ENCODE measurements around the gene KCNJ15.
"Not testable (repeated sequence)": the region's sequence is repeated elsewhere in the genome, so short reads cannot be mapped to it uniquely, and the experiment has no call there.

Gene KCNJ15

GRCh38 chr21:38256599-38257302 lies at the start of gene KCNJ15:
TSS of gene KCNJ15 (plus strand) at chr21:38256991. CDS start at chr21:38299262, 42,271 bp downstream.
- Mint-ChIP-seq H3K27me3 (no peaks in the 10 kb centered on the region), H3K27ac (no peak within 1 kb of the TSS), H3K36me3 (no peaks in the 10 kb centered on the region), H3K4me3 (no peak within 1 kb of the TSS), H3K4me1 (no peaks in the 10 kb centered on the region), H3K9me3 (no peaks in the 10 kb centered on the region)
- no peak for ATAC-seq

GRCh38 chr21:38208118-38208517 lies 48.7 kb upstream of the KCNJ15 start:
- no peak for ATAC-seq
- Mint-ChIP-seq H3K4me3 (no peak overlapping the region), H3K27ac (no peak overlapping the region)

GRCh38 chr21:38211321-38211720 lies 45.5 kb upstream of the KCNJ15 start:
- no peak for ATAC-seq
- H3K4me3 Mint-ChIP-seq, result no peak overlapping the region
- H3K9me3 Mint-ChIP-seq, result peaks cover 2% of the 10 kb centered on the region
- peaks cover 31% of the 10 kb centered on the region for H3K27me3 Mint-ChIP-seq
- H3K27ac Mint-ChIP-seq, result no peak overlapping the region
- H3K36me3 Mint-ChIP-seq, result no peaks in the 10 kb centered on the region
- H3K4me1 Mint-ChIP-seq, result no peaks in the 10 kb centered on the region

More at GRCh38 chr21:38208118-38208517, 48.7 kb upstream of the KCNJ15 start:
- H3K9me3 Mint-ChIP-seq, result peaks cover 2% of the 10 kb centered on the region
- H3K27me3 Mint-ChIP-seq, result peaks cover 45% of the 10 kb centered on the region
- H3K4me1 Mint-ChIP-seq, result no peaks in the 10 kb centered on the region
- H3K36me3 Mint-ChIP-seq, result no peaks in the 10 kb centered on the region

- Mint-ChIP-seq H3K4me1 (no peaks in the 10 kb centered on the region), H3K9me3 (peaks cover 2% of the 10 kb centered on the region), H3K4me3 (no peak overlapping the region), H3K27ac (no peak overlapping the region), H3K36me3 (no peaks in the 10 kb centered on the region), H3K27me3 (peaks cover 18% of the 10 kb centered on the region)
- ATAC-seq, result no peak
These were observed 44.1 kb upstream of the KCNJ15 start for GRCh38 chr21:38212706-38213105.

- Mint-ChIP-seq H3K4me1 (no peaks in the 10 kb centered on the region), H3K9me3 (peaks cover 15% of the 10 kb centered on the region), H3K36me3 (no peaks in the 10 kb centered on the region), H3K4me3 (no peak overlapping the region), H3K27ac (no peak overlapping the region), H3K27me3 (no peaks in the 10 kb centered on the region)
- no peak for ATAC-seq
These were observed 37.7 kb upstream of the KCNJ15 start for GRCh38 chr21:38219049-38219628.

DNA sequence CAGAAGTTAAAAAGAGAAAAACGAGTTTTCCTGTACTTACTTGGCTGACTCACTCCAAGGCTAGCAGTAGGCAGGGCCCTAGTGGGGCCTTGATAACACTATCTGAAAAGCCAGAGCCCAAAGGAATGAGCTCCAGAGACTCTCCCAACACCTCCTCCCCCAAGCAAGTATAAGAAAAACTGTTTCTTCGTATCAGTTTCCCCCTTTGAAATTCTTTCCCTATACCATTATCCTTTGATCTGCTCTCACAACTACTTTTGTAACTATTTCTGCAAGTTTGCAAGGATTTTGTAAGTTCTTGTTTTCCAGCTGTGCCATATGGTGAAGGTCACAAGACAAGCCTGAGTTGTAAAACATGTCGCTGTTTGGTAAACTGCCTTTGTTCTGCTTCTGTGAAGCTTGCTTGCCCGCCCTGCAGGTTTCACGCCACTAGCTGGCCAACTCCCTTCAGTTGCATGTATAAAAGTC lies 36.5 kb upstream of the KCNJ15 start:
- Mint-ChIP-seq H3K9me3 (peaks cover 15% of the 10 kb centered on the region), H3K36me3 (no peaks in the 10 kb centered on the region), H3K27ac (no peak overlapping the region), H3K4me1 (no peaks in the 10 kb centered on the region), H3K4me3 (no peak overlapping the region), H3K27me3 (no peaks in the 10 kb centered on the region)
- no peak for ATAC-seq

- Mint-ChIP-seq H3K27ac (no peak overlapping the region), H3K4me3 (no peak overlapping the region), H3K4me1 (no peaks in the 10 kb centered on the region), H3K9me3 (peaks cover 15% of the 10 kb centered on the region), H3K27me3 (no peaks in the 10 kb centered on the region), H3K36me3 (no peaks in the 10 kb centered on the region)
- ATAC-seq, result no peak
These were observed 35.2 kb upstream of the KCNJ15 start for GRCh38 chr21:38221594-38221993.

DNA sequence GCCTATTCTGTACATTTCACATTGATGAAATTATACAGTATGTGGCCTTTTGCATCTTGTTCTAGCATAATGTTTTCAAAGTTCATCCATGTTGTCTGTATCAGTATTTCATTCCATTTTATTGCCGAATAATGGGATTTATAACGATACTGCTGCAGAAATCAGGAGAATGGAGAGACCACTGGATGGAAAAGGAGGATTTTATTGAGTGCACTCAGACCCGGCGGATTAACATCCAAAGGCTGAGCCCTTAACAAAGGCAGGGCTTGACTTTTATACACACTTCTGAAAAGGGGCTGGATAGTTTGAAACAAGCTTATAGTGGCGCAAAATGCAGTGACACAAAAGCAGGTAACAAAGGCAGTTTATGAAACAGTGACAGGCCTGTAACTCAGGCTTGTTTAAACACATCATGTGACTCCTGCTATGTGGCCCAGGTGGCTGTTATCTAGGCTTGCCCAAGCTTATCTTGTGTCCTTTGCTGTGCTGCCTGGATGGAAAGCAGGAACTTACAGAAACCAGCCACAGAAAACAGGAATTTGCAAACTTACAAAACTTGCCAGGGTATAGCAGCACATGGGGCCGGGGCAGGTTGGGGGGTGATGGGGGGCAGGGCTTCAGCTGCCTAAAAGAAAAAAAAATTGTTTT lies 32.8 kb upstream of the KCNJ15 start:
- H3K4me3 Mint-ChIP-seq, result no peak overlapping the region

DNA sequence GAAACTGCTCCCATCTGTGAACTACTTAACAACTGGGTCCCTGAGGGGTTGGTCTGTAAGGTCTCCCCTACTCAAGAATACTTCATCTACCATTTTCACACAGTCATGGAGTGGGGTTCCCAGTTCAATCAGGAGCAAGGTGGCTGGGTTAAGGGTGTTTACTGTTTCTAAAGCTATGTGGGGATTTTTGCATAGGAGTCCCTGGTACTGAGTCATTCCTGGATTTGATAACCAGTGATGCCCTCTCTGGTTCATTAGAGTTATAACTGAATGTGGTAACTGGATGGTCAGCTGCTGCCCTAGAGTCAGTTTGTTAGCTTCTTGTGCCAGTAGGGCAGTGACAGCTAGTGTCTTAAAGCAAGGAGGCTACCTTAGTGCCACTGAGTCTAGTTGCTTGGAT lies 29.4 kb upstream of the KCNJ15 start:
- no peak overlapping the region for H3K4me3 Mint-ChIP-seq
- H3K27me3 Mint-ChIP-seq, result no peaks in the 10 kb centered on the region
- H3K9me3 Mint-ChIP-seq, result peaks cover 36% of the 10 kb centered on the region
- H3K36me3 Mint-ChIP-seq, result peaks cover 12% of the 10 kb centered on the region
- ATAC-seq, result no peak
- no peak overlapping the region for H3K27ac Mint-ChIP-seq
- no peaks in the 10 kb centered on the region for H3K4me1 Mint-ChIP-seq

More for the DNA sequence above, 32.8 kb upstream of the KCNJ15 start:
- Mint-ChIP-seq H3K9me3 (peaks cover 26% of the 10 kb centered on the region), H3K36me3 (peaks cover 6% of the 10 kb centered on the region), H3K4me1 (no peaks in the 10 kb centered on the region), H3K27me3 (no peaks in the 10 kb centered on the region), H3K27ac (no peak overlapping the region)
- no peak for ATAC-seq

DNA sequence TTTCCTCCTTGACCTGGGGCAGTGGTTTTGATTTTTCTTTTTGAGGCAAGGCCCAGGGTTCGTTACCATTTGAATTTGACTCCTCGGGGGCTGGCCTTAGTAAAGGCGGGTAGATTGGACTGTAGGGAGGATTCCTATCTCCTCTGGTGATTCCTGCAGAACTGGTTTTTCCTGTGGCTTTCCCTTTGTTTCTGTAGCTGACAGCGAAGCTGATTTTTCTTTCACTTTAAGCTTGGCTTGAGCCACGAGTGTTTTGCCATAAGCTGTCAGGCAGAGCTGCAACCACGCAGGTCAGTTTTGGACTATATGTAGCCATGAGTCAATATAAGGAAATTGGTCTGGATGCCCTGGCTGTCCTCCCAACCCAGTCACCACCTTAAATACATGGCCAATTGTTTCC lies 28.7 kb upstream of the KCNJ15 start:
- no peaks in the 10 kb centered on the region for H3K27me3 Mint-ChIP-seq
- H3K4me1 Mint-ChIP-seq, result no peaks in the 10 kb centered on the region
- no peak overlapping the region for H3K27ac Mint-ChIP-seq
- H3K36me3 Mint-ChIP-seq, result peaks cover 12% of the 10 kb centered on the region
- ATAC-seq, result no peak
- H3K4me3 Mint-ChIP-seq, result no peak overlapping the region
- H3K9me3 Mint-ChIP-seq, result peaks cover 34% of the 10 kb centered on the region

DNA sequence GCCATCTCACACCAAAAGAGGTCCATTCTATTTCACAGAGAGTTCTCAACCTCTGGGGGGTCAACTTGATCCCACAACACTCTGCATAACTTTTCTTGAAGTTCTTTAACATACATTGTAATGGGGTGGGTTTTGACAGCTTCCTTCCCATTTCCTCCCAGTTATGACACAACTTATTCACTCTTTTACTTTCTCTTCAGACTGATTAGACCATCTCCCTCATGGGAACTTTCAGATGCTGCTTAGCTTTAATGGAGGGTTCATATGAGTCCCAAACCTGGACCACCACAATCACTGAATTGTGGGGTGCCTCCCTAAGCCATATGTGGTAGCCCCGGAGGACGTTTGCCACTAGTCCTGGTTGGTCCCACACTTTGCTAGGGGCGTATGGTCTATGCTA lies 28.3 kb upstream of the KCNJ15 start:
- no peak overlapping the region for H3K4me3 Mint-ChIP-seq
- H3K36me3 Mint-ChIP-seq, result peaks cover 12% of the 10 kb centered on the region
- no peak for ATAC-seq
- no peaks in the 10 kb centered on the region for H3K27me3 Mint-ChIP-seq
- no peak overlapping the region for H3K27ac Mint-ChIP-seq
- peaks cover 33% of the 10 kb centered on the region for H3K9me3 Mint-ChIP-seq
- no peaks in the 10 kb centered on the region for H3K4me1 Mint-ChIP-seq

DNA sequence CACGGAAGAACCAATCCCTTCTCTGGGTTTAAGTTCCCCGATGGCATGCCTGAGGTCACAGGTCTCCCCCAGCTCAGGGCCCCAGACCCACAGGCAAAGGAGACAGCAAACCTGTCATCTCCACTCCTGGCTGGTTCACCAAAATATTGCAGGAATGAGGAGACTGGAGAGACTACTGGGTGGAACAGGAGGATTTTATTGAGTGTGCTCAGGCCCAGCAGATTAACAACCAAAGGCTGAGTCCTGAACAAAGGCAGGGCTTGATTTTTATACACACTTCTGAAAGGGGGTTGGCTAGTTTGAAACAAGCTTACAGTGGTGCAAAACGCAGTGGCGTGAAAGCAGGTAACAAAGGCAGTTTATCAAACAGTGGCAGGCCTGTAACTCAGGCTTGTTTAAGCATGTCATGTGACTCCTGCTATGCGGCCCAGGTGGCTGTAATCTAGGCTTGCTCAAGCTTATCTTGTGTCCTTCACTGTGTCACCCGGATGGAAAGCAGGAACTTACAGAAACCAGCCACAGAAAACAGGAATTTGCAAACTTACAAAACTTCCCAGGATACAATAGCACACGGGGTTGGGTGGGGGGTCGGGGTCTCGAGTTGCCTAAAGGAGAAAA lies 27.4 kb upstream of the KCNJ15 start:
- H3K4me3 Mint-ChIP-seq, result no peak overlapping the region
- peaks cover 12% of the 10 kb centered on the region for H3K36me3 Mint-ChIP-seq
- H3K27ac Mint-ChIP-seq, result no peak overlapping the region
- H3K9me3 Mint-ChIP-seq, result peaks cover 28% of the 10 kb centered on the region
- H3K4me1 Mint-ChIP-seq, result no peaks in the 10 kb centered on the region
- no peaks in the 10 kb centered on the region for H3K27me3 Mint-ChIP-seq
- no peak for ATAC-seq

DNA sequence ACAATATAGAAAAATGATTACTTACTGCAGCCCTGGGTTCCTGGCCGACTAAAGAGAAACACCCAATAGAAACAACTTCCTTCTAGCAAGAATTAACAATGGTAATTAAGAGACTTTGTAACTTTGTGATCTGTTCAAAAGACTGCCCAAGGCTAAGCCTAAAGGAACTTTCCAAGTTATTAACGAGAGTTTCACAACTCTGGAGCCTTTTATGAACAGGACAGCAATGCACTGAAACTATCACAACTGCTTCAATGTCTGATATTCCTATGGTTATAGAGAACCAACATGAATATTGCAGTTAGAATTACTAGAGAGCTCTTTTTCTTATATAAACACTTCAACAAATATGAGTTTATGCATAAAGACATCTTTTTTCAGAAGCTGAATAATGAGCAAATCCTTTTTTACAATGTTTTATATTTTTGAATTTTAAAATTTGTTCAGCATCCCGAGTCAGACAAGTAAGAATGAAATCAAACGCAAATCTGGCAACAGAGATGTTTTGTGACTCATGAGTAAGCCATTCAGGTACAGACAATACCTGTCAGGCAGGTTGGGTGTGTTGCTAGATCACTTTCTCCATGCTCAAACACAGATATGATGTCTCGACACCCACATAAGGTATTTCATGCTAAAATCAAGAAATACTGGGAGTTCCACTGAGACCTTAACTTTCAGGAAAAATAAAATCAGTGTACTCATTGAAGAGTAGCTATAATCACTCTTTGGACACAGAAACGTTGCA lies 22.2 kb upstream of the KCNJ15 start:
- ATAC-seq, result no peak
- H3K4me1 Mint-ChIP-seq, result no peaks in the 10 kb centered on the region
- no peaks in the 10 kb centered on the region for H3K27me3 Mint-ChIP-seq
- peaks cover 6% of the 10 kb centered on the region for H3K36me3 Mint-ChIP-seq
- H3K27ac Mint-ChIP-seq, result no peak overlapping the region
- H3K9me3 Mint-ChIP-seq, result peaks cover 15% of the 10 kb centered on the region
- H3K4me3 Mint-ChIP-seq, result no peak overlapping the region

GRCh38 chr21:38235251-38235650 lies 21.5 kb upstream of the KCNJ15 start:
- not testable (repeated sequence) for H3K27ac Mint-ChIP-seq, H3K27me3 Mint-ChIP-seq, H3K4me1 Mint-ChIP-seq, H3K4me3 Mint-ChIP-seq, H3K36me3 Mint-ChIP-seq, ATAC-seq
- peaks cover 13% of the 10 kb centered on the region for H3K9me3 Mint-ChIP-seq

DNA sequence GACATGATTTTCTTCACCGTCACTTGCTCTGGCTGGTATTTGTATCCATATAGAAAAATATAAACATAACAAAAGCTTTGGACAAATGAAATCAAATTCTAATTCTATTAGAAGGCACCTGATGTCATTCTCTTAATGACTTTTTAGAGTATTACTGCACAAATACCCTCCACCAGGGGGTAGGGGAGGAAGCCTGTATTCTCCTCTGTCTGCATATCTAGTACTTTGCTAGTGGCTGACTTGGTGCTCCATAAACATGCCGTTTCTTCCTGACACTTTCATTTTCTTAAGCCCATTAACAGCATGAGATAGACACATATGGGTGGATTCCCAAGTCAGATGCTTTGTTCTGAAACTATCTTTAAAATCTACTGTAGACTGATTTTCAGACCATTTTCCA lies 20.6 kb upstream of the KCNJ15 start:
- Mint-ChIP-seq H3K4me1 (no peaks in the 10 kb centered on the region), H3K27ac (no peak overlapping the region), H3K9me3 (peaks cover 7% of the 10 kb centered on the region), H3K27me3 (no peaks in the 10 kb centered on the region), H3K4me3 (no peak overlapping the region), H3K36me3 (no peaks in the 10 kb centered on the region)
- no peak for ATAC-seq

Data from stimulated activated memory B cell treated with anti-CD40 and anti-IgM and Interleukin-4, amounts not matched to agents 10 μg/mL and 1 μg/mL and 100 μg/mL, for 72 hours (primary cell).